T follicular helper cell (primary cell): ENCODE results near the gene CEPT1.
A peak's percentile ranks its signal among the peaks of the same experiment; 100 is the strongest.
"Not testable (repeated sequence)": the region's sequence is repeated elsewhere in the genome, so short reads cannot be mapped to it uniquely, and the experiment has no call there.

ENCODE experiments used
- DNase-seq: peaks from one replicate; pipeline ENCODE4 v3.0.0-alpha.2; 2020; ENCODE audit warnings: low read depth
- total RNA-seq, 2 experiments: gene quantifications; one replicate each; lab custom pipeline; 2026; lab: John Stamatoyannopoulos, UW

The CEPT1 gene
- total RNA-seq: 49.8 to 52.7 reads per million in 2 experiments

- peak; percentile 89 for DNase-seq
Observed at GRCh38 chr1:111139956-111140679, at the start of gene CEPT1, which contains the start of gene DRAM2. CEPT1 (plus strand) TSS chr1:111140223; CDS start chr1:111147715, 7,492 bp downstream. DRAM2 (minus strand) TSS chr1:111140093; CDS start chr1:111131554, 8,539 bp downstream.

- DNase-seq: not testable (repeated sequence)
Observed at GRCh38 chr1:111095421-111095820, 44.6 kb upstream of the CEPT1 start.

GRCh38 chr1:111097356-111098099 lies 42.5 kb upstream of the CEPT1 start:
- no peak for DNase-seq

- no peak for DNase-seq
Observed at GRCh38 chr1:111099289-111099688, 40.7 kb upstream of the CEPT1 start.

- no peak for DNase-seq
Observed at GRCh38 chr1:111101854-111102642, 38.0 kb upstream of the CEPT1 start.

- no peak for DNase-seq
Observed at GRCh38 chr1:111104981-111105380, 35.0 kb upstream of the CEPT1 start.

- DNase-seq: no peak
Observed at GRCh38 chr1:111110197-111110899, 29.7 kb upstream of the CEPT1 start.

GRCh38 chr1:111116496-111116895 lies 23.5 kb upstream of the CEPT1 start:
- no peak for DNase-seq

GRCh38 chr1:111126354-111126753 lies 13.7 kb upstream of the CEPT1 start:
- no peak for DNase-seq

GRCh38 chr1:111127923-111128643 lies 11.9 kb upstream of the CEPT1 start:
- no peak for DNase-seq

- DNase-seq: no peak
Observed at GRCh38 chr1:111129376-111129775, 10.6 kb upstream of the CEPT1 start.

- DNase-seq: no peak
Observed at GRCh38 chr1:111131693-111132092, 8.3 kb upstream of the CEPT1 start.

- DNase-seq: no peak
Observed at GRCh38 chr1:111133866-111134265, 6.2 kb upstream of the CEPT1 start.

- DNase-seq: peak; percentile 29
Observed at GRCh38 chr1:111139324-111139955, 583 bp upstream of the CEPT1 start.

- no peak for DNase-seq
Observed at GRCh38 chr1:111140680-111140967, 601 bp downstream of the CEPT1 start.

- no peak for DNase-seq
Observed at GRCh38 chr1:111141245-111142220, 1.5 kb downstream of the CEPT1 start.

GRCh38 chr1:111142356-111142975 lies 2.4 kb downstream of the CEPT1 start:
- no peak for DNase-seq

- no peak for DNase-seq
Observed at GRCh38 chr1:111145542-111145941, 5.5 kb downstream of the CEPT1 start.
